ENCODE results near the gene PCCA. TPM values are rescaled to one million over a fixed set of nuclear protein-coding genes. Genes with fewer than 3 reads are reported as not detected.

The PCCA gene
- total RNA-seq, 4 donors from 2014 or later, result 40.1 to 82.8 (median 61.1) TPM

- TF ChIP-seq, protein P1, sequence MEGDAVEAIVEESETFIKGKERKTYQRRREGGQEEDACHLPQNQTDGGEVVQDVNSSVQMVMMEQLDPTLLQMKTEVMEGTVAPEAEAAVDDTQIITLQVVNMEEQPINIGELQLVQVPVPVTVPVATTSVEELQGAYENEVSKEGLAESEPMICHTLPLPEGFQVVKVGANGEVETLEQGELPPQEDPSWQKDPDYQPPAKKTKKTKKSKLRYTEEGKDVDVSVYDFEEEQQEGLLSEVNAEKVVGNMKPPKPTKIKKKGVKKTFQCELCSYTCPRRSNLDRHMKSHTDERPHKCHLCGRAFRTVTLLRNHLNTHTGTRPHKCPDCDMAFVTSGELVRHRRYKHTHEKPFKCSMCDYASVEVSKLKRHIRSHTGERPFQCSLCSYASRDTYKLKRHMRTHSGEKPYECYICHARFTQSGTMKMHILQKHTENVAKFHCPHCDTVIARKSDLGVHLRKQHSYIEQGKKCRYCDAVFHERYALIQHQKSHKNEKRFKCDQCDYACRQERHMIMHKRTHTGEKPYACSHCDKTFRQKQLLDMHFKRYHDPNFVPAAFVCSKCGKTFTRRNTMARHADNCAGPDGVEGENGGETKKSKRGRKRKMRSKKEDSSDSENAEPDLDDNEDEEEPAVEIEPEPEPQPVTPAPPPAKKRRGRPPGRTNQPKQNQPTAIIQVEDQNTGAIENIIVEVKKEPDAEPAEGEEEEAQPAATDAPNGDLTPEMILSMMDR (IDR thresholded peaks at IDR 0.05; ENCODE audit: low read depth), result no peak
Observed at GRCh38 chr13:100131863-100132574, 43.1 kb downstream of the PCCA start.

GRCh38 chr13:100138859-100139491 lies 50.1 kb downstream of the PCCA start:
- TF ChIP-seq, protein P1 (IDR thresholded peaks at IDR 0.05; ENCODE audit: low read depth), result no peak

GRCh38 chr13:100139817-100140216 lies 50.9 kb downstream of the PCCA start:
- TF ChIP-seq, protein P1 (IDR thresholded peaks at IDR 0.05; ENCODE audit: low read depth), result no peak

GRCh38 chr13:100140441-100140840 lies 51.5 kb downstream of the PCCA start:
- TF ChIP-seq, protein P1 (IDR thresholded peaks at IDR 0.05; ENCODE audit: low read depth), result no peak

GRCh38 chr13:100146534-100146933 lies 57.6 kb downstream of the PCCA start:
- TF ChIP-seq, protein P1 (IDR thresholded peaks at IDR 0.05; ENCODE audit: low read depth), result no peak

GRCh38 chr13:100147825-100148224 lies 58.9 kb downstream of the PCCA start:
- TF ChIP-seq, protein P1 (IDR thresholded peaks at IDR 0.05; ENCODE audit: low read depth), result no peak

GRCh38 chr13:100148422-100148821 lies 59.5 kb downstream of the PCCA start:
- TF ChIP-seq, protein P1 (IDR thresholded peaks at IDR 0.05; ENCODE audit: low read depth), result no peak

Data from subcutaneous adipose tissue (tissue), 4 donors.